Dermis microvascular lymphatic vessel endothelial cell (primary cell): ENCODE measurements around the gene PACS1. TPM values are rescaled to one million over a fixed set of nuclear protein-coding genes. Genes with fewer than 3 reads are reported as not detected.
A peak's percentile ranks its signal among the peaks of the same experiment; 100 is the strongest.

ENCODE experiments used
- DNase-seq, 2 donors: peaks; one replicate each; pipeline versions ENCODE4 v3.0.0 to v3.0.0-alpha.2; 2010; ENCODE audit warnings: low read depth in 2 of 2
- total RNA-seq: library from RNA; depleted of rRNA; stranded (reverse); fragments of >200 nt; gene quantifications from 2 replicates; pipeline ENCODE4 v1.2.1, GENCODE V29; 2014

PACS1 gene
- total RNA-seq, 1 donor from 2014 or later = 16.4 TPM

DNA sequence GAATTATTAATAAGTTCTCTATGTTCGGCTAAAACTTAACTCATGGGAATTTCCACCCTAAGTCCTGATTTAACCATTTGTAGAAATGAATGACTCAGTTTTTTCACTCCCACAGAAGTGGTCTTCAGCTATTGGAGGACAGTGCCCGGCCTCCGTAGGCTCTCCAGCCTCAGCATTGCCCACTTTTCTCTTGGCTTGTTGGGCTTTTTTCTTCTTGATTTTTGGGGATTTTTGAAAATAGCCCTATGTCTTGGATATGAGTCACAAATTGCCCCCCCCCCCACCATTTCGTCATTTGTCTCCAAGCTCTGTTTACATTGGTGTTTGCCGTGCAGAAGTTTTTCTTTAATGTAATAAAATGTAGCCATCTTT, 66.7 kb downstream of the PACS1 start:
- peak in 1 of 2 donors; percentile 54 for DNase-seq

DNA sequence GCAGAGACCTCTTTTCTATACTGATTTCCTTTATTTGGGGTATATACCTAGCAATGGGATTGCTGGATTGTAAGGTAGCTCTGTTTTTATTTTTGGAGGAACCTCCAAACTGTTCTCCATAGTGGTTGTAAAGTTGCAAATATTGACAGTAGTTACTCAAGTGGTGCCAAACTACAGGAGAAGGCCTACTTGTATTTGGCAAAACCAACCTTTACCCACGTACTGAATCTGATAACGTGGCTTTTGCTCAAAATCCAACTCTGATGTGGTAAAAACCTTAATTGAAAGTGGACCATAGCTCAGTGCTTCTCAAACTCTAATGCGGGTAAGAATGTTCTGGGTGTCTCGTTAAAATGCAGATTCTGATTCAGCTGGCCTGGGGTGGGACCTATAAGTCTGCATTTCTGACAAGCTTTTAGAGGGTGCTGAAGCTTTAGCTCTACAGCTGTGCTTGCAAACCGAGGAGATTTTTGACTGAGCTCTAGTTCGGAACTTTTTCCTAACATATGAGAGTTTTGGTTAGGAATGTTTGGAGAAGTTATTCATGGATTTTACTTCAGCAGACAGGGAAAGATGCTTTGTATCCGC, 69.8 kb downstream of the PACS1 start:
- DNase-seq = no peak

DNA sequence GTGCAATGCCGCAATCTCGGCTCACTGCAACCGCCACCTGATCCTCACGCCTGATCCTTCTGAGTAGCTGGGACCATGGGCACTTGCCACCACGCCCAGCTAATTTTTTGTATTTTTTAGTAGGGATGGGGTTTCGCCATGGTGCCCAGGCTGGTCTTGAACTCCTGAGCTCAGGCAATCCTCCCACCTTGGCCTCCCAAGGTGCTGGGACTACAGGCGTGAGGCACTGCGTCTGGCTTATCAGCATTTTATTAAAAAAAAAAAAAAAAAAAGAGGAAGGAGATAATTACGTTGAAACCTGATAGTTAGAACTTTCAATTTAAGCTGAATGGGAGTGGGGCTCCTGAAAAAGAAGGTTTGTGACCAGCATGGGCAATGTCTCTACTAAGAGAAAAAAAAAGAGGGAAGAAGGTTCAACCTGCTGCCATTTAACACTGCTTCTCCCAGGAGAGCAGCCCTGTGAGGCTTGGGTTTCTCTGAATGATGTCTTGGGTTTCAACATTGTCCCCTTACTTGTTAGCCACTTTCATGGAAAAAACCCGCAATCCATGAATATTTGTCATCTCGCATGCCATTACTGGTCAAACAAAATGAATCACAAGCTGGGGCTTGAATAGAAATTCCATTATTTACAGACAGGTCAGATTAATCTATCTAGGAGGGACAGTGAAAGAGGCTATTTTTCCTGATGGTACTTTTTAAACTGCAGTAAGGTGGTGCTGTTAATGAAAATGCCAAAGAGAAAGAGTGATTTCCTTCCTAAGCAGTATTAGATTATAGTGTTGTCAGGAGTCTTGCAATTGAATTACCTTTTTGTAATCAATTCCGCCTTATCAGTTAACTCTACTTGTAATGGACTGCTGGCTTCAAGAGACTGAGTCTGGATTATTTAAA, 72.5 kb downstream of the PACS1 start:
- no peak for DNase-seq

DNA sequence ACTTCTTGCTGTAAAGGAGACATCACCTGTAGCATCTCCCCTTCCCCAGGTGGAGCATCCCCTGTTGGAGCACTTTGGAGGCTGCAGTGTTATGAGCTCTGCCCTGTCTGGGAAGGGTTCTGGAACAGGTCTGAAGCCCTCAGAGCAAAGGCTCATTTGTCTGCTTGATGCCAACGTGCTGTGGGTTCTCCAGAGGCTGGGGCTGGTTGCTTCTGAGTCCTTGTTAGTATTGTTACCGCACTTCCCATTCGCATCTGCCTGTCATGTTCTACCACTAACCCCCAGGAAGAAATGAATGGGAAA, 73.1 kb downstream of the PACS1 start:
- DNase-seq = no peak

DNA sequence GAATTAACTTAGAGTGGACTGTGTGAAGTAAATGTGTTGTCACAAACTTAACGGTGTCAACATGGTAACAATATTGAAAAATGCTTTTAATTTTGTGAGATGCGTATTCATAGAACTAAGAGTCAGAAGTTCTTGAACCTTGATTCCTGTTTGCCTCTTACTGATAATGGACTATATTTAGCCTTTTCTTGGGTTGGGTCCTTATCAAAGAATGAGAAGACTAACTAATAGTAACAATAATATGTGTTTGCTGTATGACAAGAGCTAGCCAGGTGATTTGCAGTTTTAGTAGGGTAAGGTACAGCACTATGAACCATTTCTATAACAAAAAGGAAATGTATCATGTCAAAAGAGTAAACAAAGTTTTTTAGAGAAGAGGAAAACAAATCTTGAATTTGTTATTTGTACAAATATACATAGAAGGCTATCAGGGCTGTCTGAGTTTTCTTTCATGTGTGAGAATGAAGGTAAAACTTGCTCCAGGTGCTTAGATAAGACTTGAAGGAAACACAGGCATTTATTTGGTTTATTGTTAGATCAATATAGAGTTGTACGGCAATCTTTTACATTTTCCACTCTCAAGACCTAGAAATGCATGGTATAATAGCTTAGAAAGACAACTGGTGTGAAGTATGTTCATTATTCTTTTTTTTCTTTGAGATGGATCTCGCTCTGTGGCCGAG, 74.1 kb downstream of the PACS1 start:
- DNase-seq = no peak

DNA sequence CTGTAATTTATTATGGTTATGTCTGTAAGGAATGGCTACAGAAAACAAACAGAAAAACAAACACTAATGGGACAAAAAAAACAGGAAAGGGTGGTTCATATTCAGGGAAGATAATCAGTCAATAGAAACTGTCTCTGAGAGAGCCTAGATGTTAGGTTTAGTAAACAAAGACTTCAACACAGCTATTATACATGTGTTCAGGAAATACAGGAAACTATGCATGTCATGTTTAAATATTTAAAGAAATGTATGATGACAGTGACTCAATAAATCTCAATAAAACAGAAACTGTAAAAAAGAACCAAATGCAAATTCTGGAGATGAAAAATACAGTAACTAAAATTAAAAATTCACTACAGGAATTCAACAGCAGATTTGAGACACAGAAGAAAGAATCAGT, 76.0 kb downstream of the PACS1 start:
- peak in 1 of 2 donors; percentile 37 for DNase-seq

DNA sequence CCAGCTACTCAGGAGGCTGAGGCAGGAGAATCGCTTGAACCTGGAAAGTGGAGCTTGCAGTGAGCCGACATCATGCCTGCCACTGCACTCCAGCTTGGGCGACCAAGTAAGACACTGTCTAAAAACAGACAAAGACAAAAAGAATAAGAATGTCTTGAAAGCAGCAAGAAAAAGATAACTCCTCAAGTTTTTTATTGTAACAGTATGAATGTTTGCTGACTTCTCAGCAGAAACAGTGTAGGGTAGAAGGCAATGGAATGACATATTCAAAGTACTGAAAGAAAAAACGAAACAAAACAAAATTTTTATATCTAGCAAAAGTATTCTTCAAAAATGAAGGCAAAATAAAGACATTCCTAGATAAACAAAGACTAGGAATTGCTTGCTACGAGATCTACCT, 76.9 kb downstream of the PACS1 start:
- DNase-seq = no peak

DNA sequence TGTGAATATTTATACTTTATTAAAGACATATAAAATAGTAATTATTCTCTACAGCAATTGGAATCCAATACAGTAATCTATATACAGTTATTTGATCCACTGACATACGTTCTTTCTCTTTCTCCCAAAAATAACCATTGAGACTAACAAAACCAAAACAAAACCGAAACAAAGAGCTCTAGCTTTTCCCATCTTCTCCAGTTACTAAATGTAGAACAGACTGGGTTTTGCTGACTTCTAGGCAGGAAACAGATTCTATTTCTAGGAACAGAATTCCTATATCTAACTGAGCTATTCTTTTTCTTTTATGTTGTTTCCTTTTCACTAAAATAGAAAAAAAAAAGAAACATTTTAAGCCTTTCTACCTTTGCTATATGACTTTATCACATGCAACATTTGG, 80.1 kb downstream of the PACS1 start:
- peak in 1 of 2 donors; percentile 32 for DNase-seq

DNA sequence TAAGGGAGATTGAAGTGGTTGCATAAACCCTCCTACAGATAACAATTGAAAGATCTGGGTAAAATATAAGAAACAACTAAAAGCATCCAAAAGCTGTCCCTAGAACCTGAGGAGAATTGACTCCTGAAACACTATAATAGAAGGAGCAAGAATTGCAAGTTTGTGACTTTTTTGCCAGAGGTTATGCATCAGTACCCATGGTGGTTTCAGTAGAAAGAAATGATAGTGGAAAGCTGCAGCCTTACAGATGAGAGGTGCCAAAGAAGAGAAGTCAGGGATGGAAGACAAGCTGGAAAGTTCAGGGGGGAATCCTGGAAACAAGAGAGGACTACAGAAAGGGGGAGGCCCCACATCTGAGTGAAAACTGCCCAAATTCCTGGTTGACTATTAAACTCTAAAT, 80.7 kb downstream of the PACS1 start:
- no peak for DNase-seq

DNA sequence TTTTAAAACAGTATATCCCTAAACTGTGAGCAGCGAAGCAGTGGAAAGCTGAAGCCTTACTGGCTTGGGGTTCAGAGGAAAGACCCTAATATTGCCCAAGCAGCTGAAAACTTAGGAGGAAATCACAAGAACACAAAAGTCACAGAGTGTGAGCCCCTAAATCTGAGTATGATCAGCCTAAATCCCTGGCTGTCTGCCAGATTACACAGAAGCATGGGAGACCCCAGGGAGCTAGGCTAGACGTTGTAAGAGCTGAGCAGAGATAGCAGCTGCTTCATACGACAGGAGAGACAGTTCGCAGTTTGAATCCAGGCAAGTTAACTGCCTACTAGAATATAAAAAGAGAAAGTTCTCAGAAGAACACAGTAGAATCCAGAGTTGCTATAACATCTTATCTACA, 81.2 kb downstream of the PACS1 start:
- DNase-seq = no peak

DNA sequence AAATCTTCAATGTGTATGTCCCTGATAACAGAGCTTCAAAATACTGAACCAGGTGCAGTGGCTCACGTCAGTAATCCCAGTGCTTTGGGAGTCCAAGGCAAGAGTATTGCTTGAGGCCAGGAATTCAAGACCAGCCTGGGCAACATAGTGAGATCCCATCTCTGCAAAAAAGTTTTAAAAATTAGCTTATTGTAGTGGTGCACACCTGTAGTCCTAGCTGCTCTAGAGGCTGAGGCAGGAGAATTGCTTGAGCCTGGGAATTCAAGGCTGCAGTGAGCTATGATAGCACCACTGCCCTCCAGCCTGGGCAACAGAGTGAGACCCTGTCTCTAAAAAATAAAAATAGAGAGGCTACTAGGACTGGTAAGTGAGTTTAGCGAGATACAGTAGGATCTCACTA, 84.0 kb downstream of the PACS1 start:
- DNase-seq = no peak

DNA sequence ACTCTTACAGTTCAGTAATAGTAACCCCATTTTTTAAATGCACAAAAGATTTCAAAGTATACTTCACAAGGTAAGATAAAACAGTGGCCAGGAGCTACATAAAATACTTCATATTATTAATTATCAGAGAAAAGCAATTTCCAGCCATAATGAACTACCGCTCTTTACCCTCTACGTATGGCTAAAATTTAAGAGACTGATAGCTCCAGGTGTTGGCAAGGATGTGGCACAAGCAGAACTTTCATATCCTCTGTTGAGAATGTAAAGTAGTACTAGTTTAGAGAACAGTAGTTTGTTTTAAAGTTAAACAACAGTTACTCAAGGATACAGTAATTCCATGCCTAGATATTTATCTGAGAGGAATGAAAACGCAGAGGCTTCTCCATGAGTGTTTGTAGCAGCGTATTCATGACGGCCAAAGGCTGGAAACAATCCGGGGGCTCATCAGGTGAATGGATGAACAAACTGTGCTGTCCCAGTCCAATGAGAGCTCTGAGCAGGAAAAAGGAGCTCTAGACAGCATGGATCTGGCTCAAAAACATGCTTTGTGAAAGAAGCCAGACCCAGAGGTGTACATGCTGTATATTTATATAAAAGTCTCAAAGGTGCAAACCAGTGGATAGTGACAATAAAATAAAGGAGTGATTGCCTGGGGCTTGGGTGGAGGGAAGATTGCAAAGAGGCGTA, 85.5 kb downstream of the PACS1 start:
- DNase-seq = no peak

DNA sequence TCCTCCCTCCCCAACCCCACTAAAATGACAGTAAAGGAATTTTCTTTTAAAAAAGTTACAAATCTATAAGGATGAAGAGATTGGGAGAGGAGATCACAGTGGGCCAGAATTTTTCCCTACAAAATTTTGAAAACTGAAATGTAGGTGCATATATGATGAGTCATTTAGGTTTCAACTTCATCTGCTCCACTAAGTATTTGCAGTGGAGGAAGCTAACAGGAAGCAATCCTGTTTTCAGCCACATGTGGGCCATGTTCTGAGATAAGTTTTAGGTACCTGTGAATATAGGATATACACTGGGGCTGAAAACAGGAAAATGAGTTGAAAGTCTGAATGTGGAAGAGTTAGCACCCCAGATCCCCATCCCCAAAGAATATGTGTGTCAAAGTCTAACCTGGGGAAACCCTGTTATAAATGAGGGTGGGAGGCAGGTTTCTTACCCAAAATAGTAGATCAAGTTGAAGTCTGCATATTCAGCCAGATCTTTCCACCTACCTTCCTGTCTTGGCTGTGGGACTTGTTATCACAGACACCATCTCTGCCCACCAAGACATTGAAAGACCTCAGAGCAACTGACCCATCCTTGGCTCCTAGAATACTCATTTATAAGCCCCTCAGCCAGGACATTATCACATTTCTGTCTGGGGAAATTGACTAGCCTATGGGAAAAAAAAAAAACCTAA, 87.3 kb downstream of the PACS1 start:
- peak in 1 of 2 donors; percentile 25 for DNase-seq

DNA sequence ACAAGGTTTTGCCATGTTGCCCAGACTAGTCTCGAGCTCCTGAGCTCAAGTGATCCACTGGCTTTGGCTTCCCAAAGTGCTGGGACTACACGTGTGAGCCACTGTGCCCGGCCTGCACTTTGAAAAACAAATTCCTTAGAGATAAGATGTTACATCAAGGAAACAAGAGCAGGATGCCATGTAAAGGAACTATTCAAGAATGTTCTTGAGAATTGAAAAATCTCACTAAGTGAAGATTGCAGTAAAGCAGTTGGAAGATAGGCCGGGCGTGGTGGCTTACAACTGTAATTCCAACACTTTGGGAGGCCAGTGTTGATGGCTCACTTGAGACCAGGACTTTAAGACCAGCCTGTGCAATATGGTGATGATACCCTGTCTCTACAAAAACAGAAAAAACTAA, 88.1 kb downstream of the PACS1 start:
- DNase-seq = no peak

DNA sequence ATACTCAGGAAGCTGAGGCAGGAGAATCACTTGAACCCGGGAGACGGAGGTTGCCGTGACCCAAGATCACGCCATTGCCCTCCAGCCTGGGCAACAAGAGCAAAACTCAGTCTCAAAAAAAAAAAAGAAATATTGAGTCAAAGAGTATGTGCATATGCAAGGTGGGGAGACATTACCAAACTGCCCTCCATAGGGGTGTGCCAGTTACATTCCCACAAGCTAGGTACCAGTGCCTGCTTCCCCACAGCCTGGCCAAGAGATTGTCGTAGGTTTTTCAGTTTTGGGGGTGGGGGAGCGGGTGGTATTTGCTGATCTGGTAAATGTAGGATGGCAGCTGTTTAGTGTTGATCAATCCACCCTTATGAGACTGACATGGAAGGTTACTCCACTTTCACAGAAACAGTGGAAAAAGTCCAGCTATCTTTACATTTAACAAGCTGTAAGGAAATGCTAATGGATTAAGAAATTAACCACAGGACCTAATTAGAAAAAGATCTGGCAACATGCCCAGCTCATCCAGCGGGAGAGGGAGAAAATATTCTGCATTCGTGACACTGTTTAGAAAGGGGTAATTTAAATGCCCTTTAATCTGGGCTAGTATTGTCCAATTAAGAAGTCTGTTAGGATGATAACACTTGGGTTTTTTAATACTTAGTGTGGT, 89.4 kb downstream of the PACS1 start:
- no peak for DNase-seq

DNA sequence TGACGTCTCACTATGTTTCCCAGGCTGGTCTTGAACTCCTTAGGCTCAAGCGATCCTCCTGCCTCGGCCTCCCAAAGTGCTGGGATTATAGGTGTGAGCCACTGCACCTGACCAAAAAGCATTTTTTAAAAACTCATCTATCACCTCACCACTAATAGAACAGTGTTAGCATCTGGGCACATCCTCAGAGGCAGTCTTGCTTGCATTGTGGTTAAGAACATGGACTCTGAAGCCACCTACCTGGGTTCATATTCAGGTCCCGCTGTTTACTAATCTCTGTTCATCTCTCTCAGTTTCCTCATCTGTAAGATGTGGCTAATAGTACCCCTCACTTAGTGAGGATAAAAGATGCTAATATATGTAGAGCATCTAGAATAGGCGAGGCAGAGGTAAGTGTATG, 90.6 kb downstream of the PACS1 start:
- DNase-seq = no peak

DNA sequence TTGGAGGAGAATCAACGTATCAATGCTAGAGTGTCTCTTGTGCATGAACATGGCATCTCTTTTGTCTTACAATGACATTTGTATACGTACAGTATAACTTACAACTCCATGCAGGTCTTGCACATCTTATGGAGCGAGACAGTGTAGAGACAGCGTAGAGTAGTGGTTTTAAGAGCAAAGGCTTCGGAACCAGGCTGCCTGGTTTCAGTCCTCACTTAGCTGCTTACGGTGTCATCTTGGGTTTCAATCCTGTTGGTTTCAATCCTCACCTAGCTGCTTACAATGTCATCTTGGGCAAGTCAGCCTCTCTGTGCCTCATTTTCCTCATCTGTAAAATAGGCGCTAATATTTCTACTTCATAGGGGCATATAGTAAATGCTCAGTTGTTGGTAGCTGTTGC, 98.2 kb downstream of the PACS1 start:
- DNase-seq = no peak

DNA sequence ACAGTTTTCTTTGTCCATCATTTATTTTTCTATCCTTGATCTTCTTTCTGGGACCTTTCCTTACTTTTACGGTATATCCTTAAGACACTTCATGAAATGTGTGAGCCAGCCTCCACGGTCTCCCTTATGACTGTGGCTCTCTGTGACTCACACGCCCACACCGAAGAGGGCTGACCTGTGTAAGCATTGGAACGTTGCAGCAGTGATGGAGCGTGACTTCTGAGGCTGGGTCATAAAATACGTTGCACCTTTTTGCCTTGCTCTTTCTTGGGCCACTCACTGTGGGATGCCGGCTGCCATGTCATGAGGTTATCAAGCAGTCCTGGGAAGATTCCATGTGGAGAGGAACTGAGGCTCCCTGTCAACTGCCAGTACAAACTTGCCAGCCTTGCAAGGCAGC, 102.1 kb downstream of the PACS1 start:
- no peak for DNase-seq

DNA sequence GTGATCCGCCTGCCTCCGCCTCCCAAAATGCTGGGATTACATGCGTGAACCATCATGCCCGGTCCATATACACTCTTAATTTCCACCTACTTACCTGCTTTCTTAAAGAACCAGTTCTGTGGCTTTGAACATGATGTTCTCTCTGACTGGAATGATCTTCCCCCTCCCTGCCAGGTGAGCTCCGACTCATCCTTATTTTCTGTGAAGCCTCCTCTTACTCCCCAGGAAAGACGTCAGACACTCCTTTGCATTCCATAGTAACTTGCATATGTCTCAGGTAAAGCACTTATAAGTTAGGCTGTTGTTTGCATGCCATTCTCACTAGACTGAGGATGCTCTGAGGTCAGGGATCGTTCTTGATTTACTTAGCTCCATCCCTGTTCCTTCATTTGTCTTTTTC, 106.6 kb downstream of the PACS1 start:
- DNase-seq = no peak

DNA sequence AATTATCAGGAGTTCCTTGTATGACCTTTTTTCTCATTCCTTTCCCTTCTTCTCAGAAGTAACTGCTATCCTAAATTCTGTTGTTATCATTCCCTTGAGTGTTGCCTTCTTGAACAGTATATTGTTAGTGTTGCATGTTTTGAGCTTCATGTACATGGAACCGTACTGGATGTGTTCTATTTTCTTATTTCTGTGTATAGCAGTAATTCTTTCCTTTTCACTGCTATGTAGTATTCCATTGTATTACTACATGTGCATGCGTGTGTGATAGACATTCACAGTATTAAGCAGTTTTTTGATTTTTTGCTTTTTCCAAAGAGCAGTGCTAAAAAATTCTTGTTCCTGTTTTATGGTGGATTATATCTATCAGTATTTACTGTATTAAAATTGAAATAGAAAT, 108.1 kb downstream of the PACS1 start:
- DNase-seq = no peak

DNA sequence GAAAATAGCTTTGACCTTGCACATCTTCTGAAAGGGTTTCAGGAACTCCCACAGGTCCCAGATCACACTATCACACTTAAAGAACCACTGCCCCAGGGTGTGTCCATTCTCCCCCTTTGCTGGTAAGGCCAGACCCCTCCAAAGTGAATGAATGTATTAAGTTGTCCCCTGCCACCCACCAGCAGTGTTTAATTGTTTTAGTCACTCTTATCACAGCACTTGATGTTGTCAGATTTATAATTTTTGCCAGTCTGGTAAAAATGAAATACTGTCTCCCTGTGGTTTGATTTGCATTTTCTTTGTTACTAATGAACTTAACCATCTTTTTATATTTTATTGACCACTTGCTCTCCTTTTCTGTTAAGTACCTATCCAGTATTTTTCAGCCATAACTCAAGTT, 108.8 kb downstream of the PACS1 start:
- no peak for DNase-seq
